ENCODE measurements around the gene CIBAR2.

The CIBAR2 gene

DNA sequence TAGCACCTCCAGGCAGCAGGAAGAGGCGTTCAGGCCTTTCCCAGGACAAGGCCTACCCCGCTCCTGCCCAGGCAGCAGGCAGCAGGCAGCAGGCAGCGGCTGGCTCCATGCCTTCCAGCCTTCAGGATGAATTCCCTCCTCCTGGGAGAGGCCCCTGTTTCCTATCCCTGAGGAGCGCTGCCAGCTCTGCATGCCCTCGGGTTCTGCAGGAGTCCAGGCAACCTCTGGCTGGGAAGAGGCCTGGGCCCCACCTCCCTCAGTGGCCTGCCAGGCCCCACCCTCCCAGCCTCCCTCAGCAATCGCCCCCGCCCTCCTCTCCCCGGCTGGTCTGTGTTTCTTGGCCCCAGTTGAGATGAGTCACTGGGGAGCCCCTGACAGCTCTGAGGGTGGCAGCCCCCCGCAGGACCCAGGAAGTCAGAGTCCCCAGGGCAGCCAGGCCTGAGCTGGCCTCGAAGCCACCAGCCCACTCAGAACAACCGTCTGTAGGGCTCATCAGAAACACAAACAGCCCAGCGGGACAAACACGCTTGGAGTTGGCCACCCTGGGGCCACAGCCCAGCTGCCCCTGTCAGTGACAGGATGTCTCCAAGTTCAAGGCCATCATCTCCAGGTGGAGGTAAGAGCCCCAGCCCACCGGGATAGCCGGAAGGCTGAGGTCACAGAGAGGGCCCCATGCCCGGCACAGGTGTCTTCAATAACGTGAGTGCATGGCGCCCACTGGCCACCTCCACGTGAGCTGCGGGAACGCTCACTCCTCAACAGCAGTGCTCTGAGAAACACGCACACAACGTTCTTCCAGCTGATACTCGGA lies 39.5 kb upstream of the CIBAR2 start (continued):
- TF ChIP-seq, protein P1, sequence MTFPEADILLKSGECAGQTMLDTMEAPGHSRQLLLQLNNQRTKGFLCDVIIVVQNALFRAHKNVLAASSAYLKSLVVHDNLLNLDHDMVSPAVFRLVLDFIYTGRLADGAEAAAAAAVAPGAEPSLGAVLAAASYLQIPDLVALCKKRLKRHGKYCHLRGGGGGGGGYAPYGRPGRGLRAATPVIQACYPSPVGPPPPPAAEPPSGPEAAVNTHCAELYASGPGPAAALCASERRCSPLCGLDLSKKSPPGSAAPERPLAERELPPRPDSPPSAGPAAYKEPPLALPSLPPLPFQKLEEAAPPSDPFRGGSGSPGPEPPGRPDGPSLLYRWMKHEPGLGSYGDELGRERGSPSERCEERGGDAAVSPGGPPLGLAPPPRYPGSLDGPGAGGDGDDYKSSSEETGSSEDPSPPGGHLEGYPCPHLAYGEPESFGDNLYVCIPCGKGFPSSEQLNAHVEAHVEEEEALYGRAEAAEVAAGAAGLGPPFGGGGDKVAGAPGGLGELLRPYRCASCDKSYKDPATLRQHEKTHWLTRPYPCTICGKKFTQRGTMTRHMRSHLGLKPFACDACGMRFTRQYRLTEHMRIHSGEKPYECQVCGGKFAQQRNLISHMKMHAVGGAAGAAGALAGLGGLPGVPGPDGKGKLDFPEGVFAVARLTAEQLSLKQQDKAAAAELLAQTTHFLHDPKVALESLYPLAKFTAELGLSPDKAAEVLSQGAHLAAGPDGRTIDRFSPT (tag by site-specific recombination; IDR thresholded peaks at IDR 0.05): no peak
- TF ChIP-seq ZBTB20 (tag by site-specific recombination; IDR thresholded peaks at IDR 0.05) (peak; percentile 55; the same call in 1 of the 2 replicates), KLF9 (tag by site-specific recombination; IDR thresholded peaks at IDR 0.05; ENCODE audit: low read depth) (peak; percentile 50; the same call in 1 of the 2 replicates), ZBTB48 (tag by site-specific recombination; IDR thresholded peaks at IDR 0.05) (peak; percentile 84), SCRT2 (tag by site-specific recombination; IDR thresholded peaks at IDR 0.05) (no peak), ZNF510 (tag by site-specific recombination; IDR thresholded peaks at IDR 0.05; ENCODE audit: insufficient replicate concordance) (no peak), GLIS2 (tag by site-specific recombination; IDR thresholded peaks at IDR 0.05) (peak; percentile 88), ZIC2 (tag by site-specific recombination; IDR thresholded peaks at IDR 0.05) (peak; percentile 95), YY2 (tag by site-specific recombination; IDR thresholded peaks at IDR 0.05) (no peak), ZNF600 (tag by site-specific recombination; IDR thresholded peaks at IDR 0.05) (peak; percentile 81), ZNF529 (tag by site-specific recombination; IDR thresholded peaks at IDR 0.05; ENCODE audit: insufficient replicate concordance) (no peak), ZNF19 (tag by site-specific recombination; IDR thresholded peaks at IDR 0.05; ENCODE audit: low read depth) (no peak), ZNF324 (tag by site-specific recombination; IDR thresholded peaks at IDR 0.05) (no peak), ZBTB7A (tag by site-specific recombination; IDR thresholded peaks at IDR 0.05; ENCODE audit: low read depth) (no peak), ZFP69B (tag by site-specific recombination; IDR thresholded peaks at IDR 0.05) (peak; percentile 96), FEZF1 (tag by site-specific recombination; IDR thresholded peaks at IDR 0.05) (0 out of 2 replicates have a peak, but pooled peaks have one; percentile 25), GLIS1 (tag by site-specific recombination; IDR thresholded peaks at IDR 0.05) (peak; percentile 98), ZNF335 (tag by site-specific recombination; conservative IDR thresholded peaks at IDR 0.05) (peak; percentile 62), ZNF10 (tag by site-specific recombination; IDR thresholded peaks at IDR 0.05) (0 out of 2 replicates have a peak, but pooled peaks have one; percentile 2), ZNF16 (tag by site-specific recombination; IDR thresholded peaks at IDR 0.05; ENCODE audit: low read depth) (no peak), ZNF132 (tag by site-specific recombination; IDR thresholded peaks at IDR 0.05; ENCODE audit: borderline replicate concordance) (no peak), ZNF350 (tag by site-specific recombination; IDR thresholded peaks at IDR 0.05) (no peak), ZBTB8A (tag by site-specific recombination; IDR thresholded peaks at IDR 0.05) (0 out of 2 replicates have a peak, but pooled peaks have one; percentile 32), IKZF3 (tag by site-specific recombination; IDR thresholded peaks at IDR 0.05) (peak; percentile 48; the same call in 1 of the 2 replicates)
- TF ChIP-seq, protein P2, sequence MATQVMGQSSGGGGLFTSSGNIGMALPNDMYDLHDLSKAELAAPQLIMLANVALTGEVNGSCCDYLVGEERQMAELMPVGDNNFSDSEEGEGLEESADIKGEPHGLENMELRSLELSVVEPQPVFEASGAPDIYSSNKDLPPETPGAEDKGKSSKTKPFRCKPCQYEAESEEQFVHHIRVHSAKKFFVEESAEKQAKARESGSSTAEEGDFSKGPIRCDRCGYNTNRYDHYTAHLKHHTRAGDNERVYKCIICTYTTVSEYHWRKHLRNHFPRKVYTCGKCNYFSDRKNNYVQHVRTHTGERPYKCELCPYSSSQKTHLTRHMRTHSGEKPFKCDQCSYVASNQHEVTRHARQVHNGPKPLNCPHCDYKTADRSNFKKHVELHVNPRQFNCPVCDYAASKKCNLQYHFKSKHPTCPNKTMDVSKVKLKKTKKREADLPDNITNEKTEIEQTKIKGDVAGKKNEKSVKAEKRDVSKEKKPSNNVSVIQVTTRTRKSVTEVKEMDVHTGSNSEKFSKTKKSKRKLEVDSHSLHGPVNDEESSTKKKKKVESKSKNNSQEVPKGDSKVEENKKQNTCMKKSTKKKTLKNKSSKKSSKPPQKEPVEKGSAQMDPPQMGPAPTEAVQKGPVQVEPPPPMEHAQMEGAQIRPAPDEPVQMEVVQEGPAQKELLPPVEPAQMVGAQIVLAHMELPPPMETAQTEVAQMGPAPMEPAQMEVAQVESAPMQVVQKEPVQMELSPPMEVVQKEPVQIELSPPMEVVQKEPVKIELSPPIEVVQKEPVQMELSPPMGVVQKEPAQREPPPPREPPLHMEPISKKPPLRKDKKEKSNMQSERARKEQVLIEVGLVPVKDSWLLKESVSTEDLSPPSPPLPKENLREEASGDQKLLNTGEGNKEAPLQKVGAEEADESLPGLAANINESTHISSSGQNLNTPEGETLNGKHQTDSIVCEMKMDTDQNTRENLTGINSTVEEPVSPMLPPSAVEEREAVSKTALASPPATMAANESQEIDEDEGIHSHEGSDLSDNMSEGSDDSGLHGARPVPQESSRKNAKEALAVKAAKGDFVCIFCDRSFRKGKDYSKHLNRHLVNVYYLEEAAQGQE (tag by site-specific recombination; IDR thresholded peaks at IDR 0.05): no peak
- TF ChIP-seq, protein P3, sequence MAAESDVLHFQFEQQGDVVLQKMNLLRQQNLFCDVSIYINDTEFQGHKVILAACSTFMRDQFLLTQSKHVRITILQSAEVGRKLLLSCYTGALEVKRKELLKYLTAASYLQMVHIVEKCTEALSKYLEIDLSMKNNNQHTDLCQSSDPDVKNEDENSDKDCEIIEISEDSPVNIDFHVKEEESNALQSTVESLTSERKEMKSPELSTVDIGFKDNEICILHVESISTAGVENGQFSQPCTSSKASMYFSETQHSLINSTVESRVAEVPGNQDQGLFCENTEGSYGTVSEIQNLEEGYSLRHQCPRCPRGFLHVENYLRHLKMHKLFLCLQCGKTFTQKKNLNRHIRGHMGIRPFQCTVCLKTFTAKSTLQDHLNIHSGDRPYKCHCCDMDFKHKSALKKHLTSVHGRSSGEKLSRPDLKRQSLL (tag by site-specific recombination; IDR thresholded peaks at IDR 0.05): 0 out of 2 replicates have a peak, but pooled peaks have one; percentile 14
- TF ChIP-seq, protein P4, sequence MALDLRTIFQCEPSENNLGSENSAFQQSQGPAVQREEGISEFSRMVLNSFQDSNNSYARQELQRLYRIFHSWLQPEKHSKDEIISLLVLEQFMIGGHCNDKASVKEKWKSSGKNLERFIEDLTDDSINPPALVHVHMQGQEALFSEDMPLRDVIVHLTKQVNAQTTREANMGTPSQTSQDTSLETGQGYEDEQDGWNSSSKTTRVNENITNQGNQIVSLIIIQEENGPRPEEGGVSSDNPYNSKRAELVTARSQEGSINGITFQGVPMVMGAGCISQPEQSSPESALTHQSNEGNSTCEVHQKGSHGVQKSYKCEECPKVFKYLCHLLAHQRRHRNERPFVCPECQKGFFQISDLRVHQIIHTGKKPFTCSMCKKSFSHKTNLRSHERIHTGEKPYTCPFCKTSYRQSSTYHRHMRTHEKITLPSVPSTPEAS (tag by site-specific recombination; IDR thresholded peaks at IDR 0.05): no peak
- TF ChIP-seq, protein P5, sequence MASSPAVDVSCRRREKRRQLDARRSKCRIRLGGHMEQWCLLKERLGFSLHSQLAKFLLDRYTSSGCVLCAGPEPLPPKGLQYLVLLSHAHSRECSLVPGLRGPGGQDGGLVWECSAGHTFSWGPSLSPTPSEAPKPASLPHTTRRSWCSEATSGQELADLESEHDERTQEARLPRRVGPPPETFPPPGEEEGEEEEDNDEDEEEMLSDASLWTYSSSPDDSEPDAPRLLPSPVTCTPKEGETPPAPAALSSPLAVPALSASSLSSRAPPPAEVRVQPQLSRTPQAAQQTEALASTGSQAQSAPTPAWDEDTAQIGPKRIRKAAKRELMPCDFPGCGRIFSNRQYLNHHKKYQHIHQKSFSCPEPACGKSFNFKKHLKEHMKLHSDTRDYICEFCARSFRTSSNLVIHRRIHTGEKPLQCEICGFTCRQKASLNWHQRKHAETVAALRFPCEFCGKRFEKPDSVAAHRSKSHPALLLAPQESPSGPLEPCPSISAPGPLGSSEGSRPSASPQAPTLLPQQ (tag by site-specific recombination; IDR thresholded peaks at IDR 0.05): peak; percentile 98
- TF ChIP-seq, protein P6, sequence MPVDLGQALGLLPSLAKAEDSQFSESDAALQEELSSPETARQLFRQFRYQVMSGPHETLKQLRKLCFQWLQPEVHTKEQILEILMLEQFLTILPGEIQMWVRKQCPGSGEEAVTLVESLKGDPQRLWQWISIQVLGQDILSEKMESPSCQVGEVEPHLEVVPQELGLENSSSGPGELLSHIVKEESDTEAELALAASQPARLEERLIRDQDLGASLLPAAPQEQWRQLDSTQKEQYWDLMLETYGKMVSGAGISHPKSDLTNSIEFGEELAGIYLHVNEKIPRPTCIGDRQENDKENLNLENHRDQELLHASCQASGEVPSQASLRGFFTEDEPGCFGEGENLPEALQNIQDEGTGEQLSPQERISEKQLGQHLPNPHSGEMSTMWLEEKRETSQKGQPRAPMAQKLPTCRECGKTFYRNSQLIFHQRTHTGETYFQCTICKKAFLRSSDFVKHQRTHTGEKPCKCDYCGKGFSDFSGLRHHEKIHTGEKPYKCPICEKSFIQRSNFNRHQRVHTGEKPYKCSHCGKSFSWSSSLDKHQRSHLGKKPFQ (tag by site-specific recombination; IDR thresholded peaks at IDR 0.05): no peak
